Heart right ventricle (tissue), 16 donors: Measurements from ENCODE around the gene AP2A2. TPM values are rescaled to one million over a fixed set of nuclear protein-coding genes. Genes with fewer than 3 reads are reported as not detected.
A peak's percentile ranks its signal among the peaks of the same experiment; 100 is the strongest.

Experiments used
- ATAC-seq, 8 donors: fragments of 200-7000 bp; cut with Tn5 transposase; one replicate each; pipeline ENCODE4 v1.9.1; 2020; ENCODE audit warnings: mild to moderate bottlenecking in 8 of 8, moderate library complexity in 8 of 8, moderate number of reproducible peaks in 1 of 8
- DNase-seq, 2 donors: peaks; one replicate each; pipeline ENCODE4 v3.0.0-alpha.2; 2020
- H3K27ac ChIP-seq, 10 donors: fragments of 200-600 bp; sonication (generic) in 2 of 10; one replicate each; pipeline versions ENCODE4 v1.5.0 to v1.8.0; 2020 to 2022; ENCODE audit warnings: mild to moderate bottlenecking in 3 of 10
- H3K27me3 ChIP-seq, 7 donors: fragments of 200-600 bp; one replicate each; pipeline ENCODE4 v1.8.0; 2021 to 2022; ENCODE audit warnings: mild to moderate bottlenecking in 2 of 7
- H3K36me3 ChIP-seq, 9 donors: fragments of 200-600 bp; sonication (generic) in 1 of 9; one replicate each; pipeline versions ENCODE4 v1.5.0 to v1.8.0; 2020 to 2022; ENCODE audit warnings: mild to moderate bottlenecking in 2 of 9
- H3K4me1 ChIP-seq, 9 donors: fragments of 200-600 bp; sonication (generic) in 1 of 9; one replicate each; pipeline versions ENCODE4 v1.5.0 to v1.8.0; 2020 to 2022; ENCODE audit warnings: mild to moderate bottlenecking in 4 of 9
- H3K4me3 ChIP-seq, 10 donors: fragments of 200-600 bp; sonication (generic) in 2 of 10; one replicate each; pipeline versions ENCODE4 v1.5.0 to v1.8.0; 2020 to 2022; ENCODE audit warnings: mild to moderate bottlenecking in 7 of 10, moderate library complexity in 2 of 10
- H3K9me3 ChIP-seq, 11 donors: fragments of 200-600 bp in 10 of 11; sonication (generic) in 2 of 11; one replicate each; pipeline versions ENCODE4 v1.5.0 to v1.8.0; 2013 to 2022; ENCODE audit warnings: mild to moderate bottlenecking in 2 of 11, control low read depth in 1 of 11, moderate library complexity in 1 of 11
- CTCF ChIP-seq, 9 donors: fragments of 200-600 bp; sonication (generic) in 2 of 9; IDR thresholded peaks; one replicate each; pipeline versions ENCODE4 v1.5.0 to v1.8.0; 2021 to 2022; ENCODE audit warnings: antibody characterized with exemption in 9 of 9, mild to moderate bottlenecking in 5 of 9, moderate library complexity in 1 of 9
- WGBS, 2 donors: extraction: QIAGEN DNeasy Blood & Tissue Kit; methylation state at CpG; one replicate each; pipeline ENCODE4 v1.1.7; 2013; ENCODE audit warnings: inconsistent platforms in 1 of 2; 5-methylcytosine and 5-hydroxymethylcytosine counted together
- intact Hi-C, 10 donors: fragments of 100-400 bp; cut with DNase I; formaldehyde crosslinking; loops; one replicate each; pipeline versions ENCODE4 v1.11.1 to v1.14.2; 2022
- polyA plus RNA-seq, 2 donors: library from polyadenylated mRNA; stranded (reverse); fragments of 200-250 nt; gene quantifications; one replicate each; pipeline ENCODE4 v1.2.3, GENCODE V29; 2013
- total RNA-seq, 10 donors: library from RNA; stranded (reverse); fragmentation: NEBNext Ultra II Directional in 3 of 10; extraction: Animal tissue kit (Norgen Biotek cat#: 25700) in 3 of 10; gene quantifications; one replicate each; pipeline versions ENCODE4 v1.2.1 to v1.2.4, GENCODE V29; 2021 to 2023
- donor health status: Arrhythmogenic right ventricular cardiomyopathy.
- donor health status: ischemic (EF 13 %, LVEDD 7.1; RV severe dilation, severe dysfunction).
- donor health status: healthy with polysubstance abuse.
- donor health status: DM: no; HTN: yes; CAD: no.
- donor health status: DM: no; HTN: no; CAD: no.
- donor health status: ischemic (EF 25% LVEDD 6.9; RV normal size, moderate dysfunction).
- donor health status: ischemic (EF 25% LVEDD 5.7; RV mildly dilated, moderate dysfunction).
- donor health status: healthy.
- donor health status: DM: yes; HTN: yes; CAD: no.
- donor health status: Ischemic cardiomyopathy.
- donor health status: ischemic (EF 35%, LVEDD 5.7; RV mildly dilated, moderate dysfunction).
- donor health status: nonischemic (EF 11% LVEDD 7.7; RV severe dilation, severe dysfunction).
- donor health status: DM: yes; HTN: yes; CAD: no.
- donor health status: PGD.
- donor health status: ischemic (EF 29% LVEDD 5.4; RV normal size, mild dysfunction).
- donor health status: nonischemic (EF 23%, LVEDD 6.1; RV moderate dilation, normal function).

Gene AP2A2
- total and polyA plus RNA-seq, 12 donors = 24.3 to 58.4 (median 37.4) TPM

GRCh38 chr11:1053121-1053901, 127.6 kb downstream of the AP2A2 start:
- no peak for ATAC-seq

GRCh38 chr11:1054143-1055108, 128.8 kb downstream of the AP2A2 start:
- TF ChIP-seq CTCF (IDR thresholded peaks at IDR 0.05) = no peak
- Histone ChIP-seq H3K27me3 (peaks cover 0 to 60% (median 50%) of the 10 kb centered on the region in 7 donors), H3K27ac (no peak overlapping the region), H3K36me3 (no peaks in the 10 kb centered on the region), H3K9me3 (no peaks in the 10 kb centered on the region), H3K4me3 (no peak overlapping the region), H3K4me1 (peaks cover 0 to 31% (median 0%) of the 10 kb centered on the region in 9 donors)
- intact Hi-C loops = loop anchor here in 5 of 10 donors (5.0 to 10.0 kb wide), 4 partner anchors 120 to 207 kb away; partner anchors contain the start of gene AP2A2 (in 1 of the 5)
- ATAC-seq (no peak), DNase-seq (peak in 1 of 2 donors; percentile 10)
- WGBS, 2 donors = 41 to 44% methylated on average over 25 of the region's 25 CpGs

More at GRCh38 chr11:1053121-1053901, 127.6 kb downstream of the AP2A2 start:
- no peak for TF ChIP-seq CTCF (IDR thresholded peaks at IDR 0.05)
- no peak overlapping the region for H3K4me3 ChIP-seq
- H3K9me3 ChIP-seq = no peaks in the 10 kb centered on the region
- peaks cover 0 to 31% (median 0%) of the 10 kb centered on the region in 9 donors for H3K4me1 ChIP-seq
- no peak overlapping the region for H3K27ac ChIP-seq
- H3K36me3 ChIP-seq = no peaks in the 10 kb centered on the region
- intact Hi-C loops = loop anchor here in 5 of 10 donors (5.0 to 10.0 kb wide), 4 partner anchors 119 to 206 kb away; partner anchors contain the start of gene AP2A2 (in 1 of the 5)
- H3K27me3 ChIP-seq = peaks cover 0 to 66% (median 52%) of the 10 kb centered on the region in 7 donors
- DNase-seq = peak in 1 of 2 donors; percentile 10
- WGBS, 2 donors = 59 to 63% methylated on average over 25 of the region's 25 CpGs

GRCh38 chr11:1055109-1055703, 129.5 kb downstream of the AP2A2 start:
- WGBS, 2 donors = 87 to 89% methylated on average over 17 of the region's 17 CpGs
- H3K4me3 ChIP-seq = no peak overlapping the region
- intact Hi-C loops = loop anchor here in 2 of 10 donors (10.0 kb wide), 2 partner anchors 120 to 130 kb away; partner anchors contain the start of gene AP2A2 (in 1 of the 2)
- no peak for TF ChIP-seq CTCF (IDR thresholded peaks at IDR 0.05)
- H3K36me3 ChIP-seq = no peaks in the 10 kb centered on the region
- DNase-seq (no peak), ATAC-seq (no peak)
- peaks cover 0 to 31% (median 0%) of the 10 kb centered on the region in 9 donors for H3K4me1 ChIP-seq
- peaks cover 0 to 56% (median 43%) of the 10 kb centered on the region in 7 donors for H3K27me3 ChIP-seq
- H3K9me3 ChIP-seq = no peaks in the 10 kb centered on the region
- H3K27ac ChIP-seq = no peak overlapping the region
